ENCODE measurements around the gene SLC28A2. TPM values are rescaled to one million over a fixed set of nuclear protein-coding genes. Genes with fewer than 3 reads are reported as not detected.

Gene SLC28A2
- total RNA-seq, 1 donor from 2014 or later, result not detected

GRCh38 chr15:45326280-45326679 is 74.2 kb downstream of the SLC28A2 start:
- TF ChIP-seq CTCF (conservative IDR thresholded peaks at IDR 0.05; ENCODE audit: low read depth, low read length), result no peak
- H3K4me3 ChIP-seq (ENCODE audit: low read depth, low read length), result no peak overlapping the region
- DNase-seq (ENCODE audit: low read depth), result no peak

GRCh38 chr15:45326741-45327140 is 74.7 kb downstream of the SLC28A2 start:
- TF ChIP-seq CTCF (conservative IDR thresholded peaks at IDR 0.05; ENCODE audit: low read depth, low read length), result no peak
- no peak for DNase-seq (ENCODE audit: low read depth)
- H3K4me3 ChIP-seq (ENCODE audit: low read depth, low read length), result no peak overlapping the region

Other genes starting within 250 kb of the SLC28A2 start
- gene SORD, start 229.0 kb upstream of the SLC28A2 start, total RNA-seq, result 32.7 and 36.2 TPM in 2 replicates
- gene DUOX2, start 138.1 kb upstream of the SLC28A2 start, total RNA-seq, result not detected in 2 replicates
- gene DUOXA2, start 137.9 kb upstream of the SLC28A2 start, total RNA-seq, result not detected in 2 replicates
- 0.46 TPM in 1 of 2 replicates, not detected in the other for gene DUOXA1, start 122.4 kb upstream of the SLC28A2 start, total RNA-seq
- gene DUOX1, start 122.2 kb upstream of the SLC28A2 start, total RNA-seq, result 0.12 and 0.22 TPM in 2 replicates
- 0.80 and 1.1 TPM in 2 replicates for gene SHF, start 64.3 kb upstream of the SLC28A2 start, total RNA-seq
- 4.7 and 9.9 TPM in 2 replicates for gene GATM, start 126.3 kb downstream of the SLC28A2 start, total RNA-seq